AG04450 (cell line): ENCODE results near the gene NEMP1. TPM values are rescaled to one million over a fixed set of nuclear protein-coding genes. Genes with fewer than 3 reads are reported as not detected.

Source experiments
- CTCF ChIA-PET: fragments of 300-600, 350-600 bp; formaldehyde crosslinking; extraction: SDS; loops from one replicate; lab custom pipeline; 2022; ENCODE audit warnings: antibody characterized with exemption, inconsistent platforms; lab: Charles Lee
- POLR2A ChIA-PET: fragments of 350-600 bp; formaldehyde crosslinking; extraction: SDS; loops from one replicate; lab custom pipeline; 2021; ENCODE audit warnings: antibody characterized with exemption, inconsistent platforms; lab: Yijun Ruan, JAX
- DNase-seq: peaks from one replicate; pipeline ENCODE4 v3.0.0-alpha.2; 2011; ENCODE audit warnings: low read depth, low spot score
- H3K27ac ChIP-seq: one replicate; pipeline ENCODE4 v1.5.1; 2012; ENCODE audit warnings: low read depth, low read length, control low read depth
- H3K27me3 ChIP-seq: one replicate; pipeline ENCODE4 v1.6.0; 2012; ENCODE audit warnings: low read length; ENCODE audit not compliant: control insufficient read depth, insufficient read depth
- H3K4me3 ChIP-seq: 2 replicates; pipeline ENCODE4 v1.5.1; 2011; ENCODE audit warnings: mild to moderate bottlenecking, low read depth, low read length, control low read depth
- H3K9me3 ChIP-seq: 2 replicates; pipeline ENCODE4 v1.5.1; 2012; ENCODE audit warnings: low read length; ENCODE audit not compliant: control insufficient read depth, insufficient read depth
- polyA plus RNA-seq: library from polyadenylated mRNA; depleted of rRNA; stranded (reverse); fragments of >200 nt; gene quantifications from 2 replicates; pipeline ENCODE4 v1.2.3, GENCODE V29; 2011; rRNA removed
- TF ChIP-seq, protein P1 (sequence below): IDR thresholded peaks from 2 replicates; pipeline ENCODE4 v1.5.1; 2011; ENCODE audit warnings: low read depth, low read length, control low read depth, inconsistent platforms

NEMP1 gene
- polyA plus RNA-seq, 1 experiment = 11.9 TPM

DNA sequence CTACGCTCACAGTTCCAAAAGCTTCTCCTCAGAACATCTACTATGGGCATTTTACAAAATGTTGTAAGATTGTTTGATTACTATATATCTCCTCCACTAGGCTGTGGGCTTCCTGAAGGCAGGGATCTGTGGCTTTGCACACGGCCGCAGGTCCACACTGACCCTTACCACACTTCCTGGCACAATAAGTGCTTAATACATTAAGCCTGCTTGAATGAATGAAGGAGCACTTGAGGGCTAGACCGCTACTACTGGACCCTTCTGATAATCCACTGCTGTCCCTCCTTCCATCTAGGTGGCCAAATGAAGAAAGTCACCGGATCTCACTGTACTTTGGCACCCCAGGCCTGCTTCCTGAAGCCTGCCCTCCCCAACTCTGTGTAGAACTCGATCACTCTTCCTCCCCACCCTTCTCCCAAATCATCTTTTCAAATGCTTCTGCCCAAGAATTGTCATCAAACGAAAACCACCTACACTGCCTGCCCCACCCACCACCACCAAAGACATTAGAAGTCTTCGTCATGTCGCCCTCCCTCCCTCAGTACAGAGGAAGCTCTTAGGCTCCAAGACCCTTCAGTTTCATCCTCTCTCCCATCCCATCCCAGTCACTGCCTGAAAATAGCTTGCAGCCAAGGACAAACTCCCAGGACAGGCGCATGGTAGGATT is 71.6 kb downstream of the NEMP1 start:
- H3K27ac ChIP-seq = no peak overlapping the region
- POLR2A ChIA-PET = no interaction called here
- no peaks in the 10 kb centered on the region for H3K27me3 ChIP-seq
- CTCF ChIA-PET = interaction anchor here (0.5 to 15.4 kb wide), 15 partner anchors 8 to 371 kb away, joined by 3 to 273 read pairs (median 4); partner anchors contain the start of genes MYO1A and TAC3
- TF ChIP-seq, protein P1, sequence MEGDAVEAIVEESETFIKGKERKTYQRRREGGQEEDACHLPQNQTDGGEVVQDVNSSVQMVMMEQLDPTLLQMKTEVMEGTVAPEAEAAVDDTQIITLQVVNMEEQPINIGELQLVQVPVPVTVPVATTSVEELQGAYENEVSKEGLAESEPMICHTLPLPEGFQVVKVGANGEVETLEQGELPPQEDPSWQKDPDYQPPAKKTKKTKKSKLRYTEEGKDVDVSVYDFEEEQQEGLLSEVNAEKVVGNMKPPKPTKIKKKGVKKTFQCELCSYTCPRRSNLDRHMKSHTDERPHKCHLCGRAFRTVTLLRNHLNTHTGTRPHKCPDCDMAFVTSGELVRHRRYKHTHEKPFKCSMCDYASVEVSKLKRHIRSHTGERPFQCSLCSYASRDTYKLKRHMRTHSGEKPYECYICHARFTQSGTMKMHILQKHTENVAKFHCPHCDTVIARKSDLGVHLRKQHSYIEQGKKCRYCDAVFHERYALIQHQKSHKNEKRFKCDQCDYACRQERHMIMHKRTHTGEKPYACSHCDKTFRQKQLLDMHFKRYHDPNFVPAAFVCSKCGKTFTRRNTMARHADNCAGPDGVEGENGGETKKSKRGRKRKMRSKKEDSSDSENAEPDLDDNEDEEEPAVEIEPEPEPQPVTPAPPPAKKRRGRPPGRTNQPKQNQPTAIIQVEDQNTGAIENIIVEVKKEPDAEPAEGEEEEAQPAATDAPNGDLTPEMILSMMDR = no peak
- no peak for DNase-seq
- H3K9me3 ChIP-seq = no peaks in the 10 kb centered on the region; the same call in 1 of the 2 replicates
- peak overlapping the region; percentile 48 for H3K4me3 ChIP-seq

DNA sequence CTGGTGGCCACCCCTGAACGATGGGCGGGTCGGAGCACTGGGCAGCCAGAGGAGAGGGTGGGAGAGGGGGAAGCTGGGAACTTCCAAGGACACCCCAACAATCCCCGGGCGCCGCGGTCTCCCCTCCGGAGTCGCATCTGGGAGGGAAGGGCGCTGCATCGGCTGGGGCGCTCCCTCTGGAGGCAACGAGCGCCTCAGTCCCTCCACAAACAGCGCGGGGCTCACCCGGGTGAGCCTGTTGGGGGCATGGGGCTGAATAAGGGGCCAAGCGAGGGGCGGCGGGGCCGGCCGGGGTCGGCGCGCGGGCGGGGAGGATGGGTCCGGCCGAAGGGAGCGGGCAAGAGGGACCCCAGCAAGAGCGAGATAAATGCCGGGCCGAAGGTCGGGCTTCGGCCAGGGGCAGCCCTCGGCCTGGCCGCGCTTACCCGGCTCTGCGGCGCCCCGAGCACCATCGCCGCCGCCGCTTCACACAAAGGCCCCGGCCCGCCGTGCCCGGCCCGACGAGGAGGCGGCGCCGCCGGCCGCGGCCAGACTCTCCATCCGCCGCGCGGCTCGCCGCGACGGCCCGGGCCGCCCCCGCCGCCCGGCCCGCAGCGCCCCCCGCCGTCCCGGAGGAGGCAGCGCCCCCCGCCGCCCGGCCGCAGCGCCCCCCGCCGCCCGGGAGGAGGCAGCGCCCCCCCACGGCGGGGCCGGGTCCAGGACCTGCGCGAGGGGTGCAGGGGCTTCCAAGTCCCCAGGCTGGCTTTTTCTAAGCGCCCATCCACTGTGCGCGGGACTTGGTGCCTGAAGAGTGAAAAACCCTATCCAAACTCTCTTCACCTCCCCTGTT is 72.4 kb downstream of the NEMP1 start, which contains the start of gene ZBTB39:
Gene ZBTB39 (minus strand): TSS at position 567 of the 829 bp plus-strand sequence. CDS start 1,629 bp downstream, outside the sequence.
- POLR2A ChIA-PET = no interaction called here
- TF ChIP-seq, protein P1 = peak; percentile 46
- Histone ChIP-seq H3K27ac (peak within 1 kb of the TSS; percentile 57), H3K27me3 (no peaks in the 10 kb centered on the region), H3K9me3 (no peaks in the 10 kb centered on the region; the same call in 1 of the 2 replicates), H3K4me3 (peak within 1 kb of the TSS; percentile 79)
- no peak for DNase-seq
- CTCF ChIA-PET = interaction anchor here (0.7 to 15.4 kb wide), 20 partner anchors 9 to 371 kb away, joined by 3 to 273 read pairs (median 4); partner anchors contain the start of genes MYO1A, STAT6 and TAC3

Other genes with a start within 250 kb of the NEMP1 start
- gene SDR9C7, start 144.4 kb downstream of the NEMP1 start, polyA plus RNA-seq = not detected in 2 replicates
- gene RDH16, start 121.2 kb downstream of the NEMP1 start, polyA plus RNA-seq = 0.06 TPM in 1 of 2 replicates, not detected in the other
- 5.8 and 6.4 TPM in 2 replicates for gene ZBTB39, start 72.2 kb downstream of the NEMP1 start, polyA plus RNA-seq
- gene TAC3, start 62.3 kb downstream of the NEMP1 start, polyA plus RNA-seq = 8.0 and 8.9 TPM in 2 replicates
- not detected in 2 replicates for gene MYO1A, start 28.7 kb downstream of the NEMP1 start, polyA plus RNA-seq
- 46.4 and 60.9 TPM in 2 replicates for gene NAB2, start 10.3 kb upstream of the NEMP1 start, polyA plus RNA-seq
- gene STAT6, start 32.6 kb upstream of the NEMP1 start, polyA plus RNA-seq = 79.5 and 94.2 TPM in 2 replicates
- 49.9 and 95.0 TPM in 2 replicates for gene LRP1, start 49.7 kb upstream of the NEMP1 start, polyA plus RNA-seq
- gene LRP1-AS, start 68.8 kb upstream of the NEMP1 start, polyA plus RNA-seq = not detected in 2 replicates
- 0.79 and 1.0 TPM in 2 replicates for gene NXPH4, start 138.0 kb upstream of the NEMP1 start, polyA plus RNA-seq
- 266 and 314 TPM in 2 replicates for gene SHMT2, start 150.9 kb upstream of the NEMP1 start, polyA plus RNA-seq
- 0.25 and 0.65 TPM in 2 replicates for gene STAC3, start 172.4 kb upstream of the NEMP1 start, polyA plus RNA-seq